HG03432 (cell line): ENCODE measurements around the gene TMED10.
"Not testable (repeated sequence)": the region's sequence is repeated elsewhere in the genome, so short reads cannot be mapped to it uniquely, and the experiment has no call there.

Experiments
- ATAC-seq: cut with Tn5 transposase; IDR thresholded peaks from one replicate; pipeline ENCODE4 v1.9.1; 2021; ENCODE audit warnings: mild to moderate bottlenecking, moderate library complexity; ENCODE audit not compliant: unreplicated experiment

The TMED10 gene

GRCh38 chr14:75196064-75196463 is 19.7 kb upstream of the TMED10 start:
- ATAC-seq: no peak

- ATAC-seq: no peak
Measured at GRCh38 chr14:75191100-75191499, 14.7 kb upstream of the TMED10 start.

- ATAC-seq: no peak
Measured at GRCh38 chr14:75190023-75190422, 13.6 kb upstream of the TMED10 start.

GRCh38 chr14:75188520-75189268 is 12.3 kb upstream of the TMED10 start:
- no peak for ATAC-seq

GRCh38 chr14:75188086-75188485 is 11.7 kb upstream of the TMED10 start:
- ATAC-seq: no peak

- ATAC-seq: no peak
Measured at GRCh38 chr14:75186953-75187352, 10.5 kb upstream of the TMED10 start.

- ATAC-seq: no peak
Measured at GRCh38 chr14:75185251-75186040, 9.0 kb upstream of the TMED10 start.

GRCh38 chr14:75184492-75184891 is 8.1 kb upstream of the TMED10 start:
- ATAC-seq: no peak

- ATAC-seq: no peak
Measured at GRCh38 chr14:75184039-75184438, 7.6 kb upstream of the TMED10 start.

- no peak for ATAC-seq
Measured at GRCh38 chr14:75183225-75183624, 6.8 kb upstream of the TMED10 start.

GRCh38 chr14:75182821-75183220 is 6.4 kb upstream of the TMED10 start:
- ATAC-seq: no peak

- not testable (repeated sequence) for ATAC-seq
Measured at GRCh38 chr14:75182163-75182562, 5.8 kb upstream of the TMED10 start.

- no peak for ATAC-seq
Measured at GRCh38 chr14:75181293-75182062, 5.1 kb upstream of the TMED10 start.

- ATAC-seq: no peak
Measured at GRCh38 chr14:75175677-75176141, 703 bp downstream of the TMED10 start.

GRCh38 chr14:75174066-75174465 is 2.3 kb downstream of the TMED10 start:
- ATAC-seq: no peak

GRCh38 chr14:75170772-75171171 is 5.6 kb downstream of the TMED10 start:
- ATAC-seq: no peak

- no peak for ATAC-seq
Measured at GRCh38 chr14:75168586-75169335, 7.7 kb downstream of the TMED10 start.

- no peak for ATAC-seq
Measured at GRCh38 chr14:75167325-75167724, 9.1 kb downstream of the TMED10 start.

GRCh38 chr14:75165586-75166391 is 10.6 kb downstream of the TMED10 start:
- no peak for ATAC-seq

- no peak for ATAC-seq
Measured at GRCh38 chr14:75164809-75165208, 11.6 kb downstream of the TMED10 start.
